Smooth muscle cell of trachea (primary cell): Measurements from ENCODE around the gene TRA2B. TPM values are rescaled to one million over a fixed set of nuclear protein-coding genes. Genes with fewer than 3 reads are reported as not detected.

ENCODE experiments used
- total RNA-seq: library from RNA; depleted of rRNA; stranded (reverse); fragments of >200 nt; gene quantifications from 2 replicates; pipeline ENCODE4 v1.2.1, GENCODE V29; 2014

Gene TRA2B
- total RNA-seq = 101 and 258 TPM in 2 replicates

DNA sequence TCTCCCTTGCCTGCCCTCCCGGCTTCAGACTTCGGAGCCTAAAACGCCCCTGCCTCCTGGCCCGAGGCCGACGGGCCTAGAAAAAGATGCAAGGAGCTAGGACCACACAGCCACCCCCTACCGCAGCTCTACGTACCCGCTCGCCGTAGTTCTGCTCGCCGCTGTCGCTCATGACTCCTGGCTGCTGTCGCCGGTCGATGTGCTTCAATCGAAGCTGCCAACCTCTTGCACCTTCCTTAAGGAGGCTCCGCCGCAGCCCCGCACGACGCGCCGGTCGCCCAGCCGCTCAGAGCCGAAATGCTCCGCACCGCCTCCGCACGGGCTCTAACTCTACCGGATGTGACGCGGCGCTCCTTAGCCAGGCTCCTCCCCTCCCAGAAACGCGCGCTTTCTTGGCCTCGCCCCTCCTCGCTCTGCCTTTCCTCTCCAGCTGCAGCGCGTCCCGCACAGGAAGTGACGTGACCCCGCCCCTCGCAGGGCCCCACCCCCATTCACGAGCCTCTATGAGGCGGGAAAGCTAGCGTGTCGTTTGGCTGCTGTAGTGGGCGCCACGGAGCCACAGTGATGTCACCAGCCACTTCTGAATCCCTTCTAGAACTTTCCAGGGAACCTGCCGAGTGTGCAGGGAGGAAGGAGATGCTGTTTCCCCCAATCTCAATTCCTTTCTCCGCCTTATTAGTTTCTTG, at the start of gene TRA2B:
Gene TRA2B (minus strand): TSS at position 326 of the 686 bp plus-strand sequence. CDS start 154 bp downstream, at position 172.

Other genes starting within 250 kb of the TRA2B start
- 36.8 and 58.6 TPM in 2 replicates for gene IGF2BP2, start 113.0 kb downstream of the TRA2B start, total RNA-seq
- 25.8 and 36.5 TPM in 2 replicates for gene ETV5, start 171.1 kb upstream of the TRA2B start, total RNA-seq